ENCODE data around the gene HS1BP3. TPM values are rescaled to one million over a fixed set of nuclear protein-coding genes. Genes with fewer than 3 reads are reported as not detected.
A peak's percentile ranks its signal among the peaks of the same experiment; 100 is the strongest.

Gene HS1BP3
- total and polyA plus RNA-seq, 2 of the 13 experiments (the other 11 are each of a cell fraction or from before 2014, with no cell fraction given) = 15.2 to 22.0 TPM

DNA sequence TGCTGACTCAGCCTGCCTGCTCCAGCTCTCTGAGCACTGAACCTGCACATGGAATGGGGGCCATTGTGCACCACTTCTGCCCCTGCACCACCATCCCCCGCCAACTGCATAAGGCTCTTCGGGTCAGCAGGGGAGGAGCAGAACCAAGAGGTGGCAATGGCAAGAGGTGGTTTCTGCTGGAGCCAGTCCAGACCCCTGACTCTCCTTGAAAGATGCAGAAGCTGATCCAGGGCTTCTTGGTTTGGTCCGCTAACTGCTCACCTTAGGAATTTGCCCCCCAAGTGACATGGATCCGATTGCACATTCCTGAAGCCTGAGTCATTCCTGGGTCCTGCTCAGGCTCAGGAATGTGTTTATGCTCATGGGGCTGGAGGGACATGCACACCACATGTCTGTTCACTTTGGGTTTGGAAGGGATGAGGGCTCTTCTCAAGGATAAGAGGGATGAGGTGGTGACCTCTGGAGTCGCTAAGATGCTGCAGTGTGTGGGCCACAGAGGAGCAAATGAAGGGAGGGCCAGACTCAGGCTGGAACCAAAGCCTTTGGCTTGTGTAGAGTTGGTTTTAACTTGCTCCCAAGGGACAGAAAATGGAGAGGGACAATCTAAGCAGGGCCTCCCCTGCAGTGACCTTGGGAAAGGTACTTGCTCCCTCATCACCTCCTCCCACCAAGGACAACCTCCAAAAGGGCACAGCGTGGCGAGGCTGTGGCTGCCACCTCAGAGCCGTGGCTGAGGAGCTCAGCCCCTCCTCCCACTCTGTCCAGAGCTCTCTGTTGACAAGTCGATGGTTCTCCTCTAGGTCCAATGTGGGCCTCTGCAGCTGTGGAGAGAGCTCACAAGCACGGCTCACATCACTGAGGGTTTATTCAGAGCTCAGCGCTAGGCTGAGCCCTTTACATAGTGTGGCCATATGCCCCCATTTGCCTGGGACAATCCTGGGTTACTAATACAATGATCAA lies 66.2 kb downstream of the HS1BP3 start (continued):
- TF ChIP-seq, protein P1, sequence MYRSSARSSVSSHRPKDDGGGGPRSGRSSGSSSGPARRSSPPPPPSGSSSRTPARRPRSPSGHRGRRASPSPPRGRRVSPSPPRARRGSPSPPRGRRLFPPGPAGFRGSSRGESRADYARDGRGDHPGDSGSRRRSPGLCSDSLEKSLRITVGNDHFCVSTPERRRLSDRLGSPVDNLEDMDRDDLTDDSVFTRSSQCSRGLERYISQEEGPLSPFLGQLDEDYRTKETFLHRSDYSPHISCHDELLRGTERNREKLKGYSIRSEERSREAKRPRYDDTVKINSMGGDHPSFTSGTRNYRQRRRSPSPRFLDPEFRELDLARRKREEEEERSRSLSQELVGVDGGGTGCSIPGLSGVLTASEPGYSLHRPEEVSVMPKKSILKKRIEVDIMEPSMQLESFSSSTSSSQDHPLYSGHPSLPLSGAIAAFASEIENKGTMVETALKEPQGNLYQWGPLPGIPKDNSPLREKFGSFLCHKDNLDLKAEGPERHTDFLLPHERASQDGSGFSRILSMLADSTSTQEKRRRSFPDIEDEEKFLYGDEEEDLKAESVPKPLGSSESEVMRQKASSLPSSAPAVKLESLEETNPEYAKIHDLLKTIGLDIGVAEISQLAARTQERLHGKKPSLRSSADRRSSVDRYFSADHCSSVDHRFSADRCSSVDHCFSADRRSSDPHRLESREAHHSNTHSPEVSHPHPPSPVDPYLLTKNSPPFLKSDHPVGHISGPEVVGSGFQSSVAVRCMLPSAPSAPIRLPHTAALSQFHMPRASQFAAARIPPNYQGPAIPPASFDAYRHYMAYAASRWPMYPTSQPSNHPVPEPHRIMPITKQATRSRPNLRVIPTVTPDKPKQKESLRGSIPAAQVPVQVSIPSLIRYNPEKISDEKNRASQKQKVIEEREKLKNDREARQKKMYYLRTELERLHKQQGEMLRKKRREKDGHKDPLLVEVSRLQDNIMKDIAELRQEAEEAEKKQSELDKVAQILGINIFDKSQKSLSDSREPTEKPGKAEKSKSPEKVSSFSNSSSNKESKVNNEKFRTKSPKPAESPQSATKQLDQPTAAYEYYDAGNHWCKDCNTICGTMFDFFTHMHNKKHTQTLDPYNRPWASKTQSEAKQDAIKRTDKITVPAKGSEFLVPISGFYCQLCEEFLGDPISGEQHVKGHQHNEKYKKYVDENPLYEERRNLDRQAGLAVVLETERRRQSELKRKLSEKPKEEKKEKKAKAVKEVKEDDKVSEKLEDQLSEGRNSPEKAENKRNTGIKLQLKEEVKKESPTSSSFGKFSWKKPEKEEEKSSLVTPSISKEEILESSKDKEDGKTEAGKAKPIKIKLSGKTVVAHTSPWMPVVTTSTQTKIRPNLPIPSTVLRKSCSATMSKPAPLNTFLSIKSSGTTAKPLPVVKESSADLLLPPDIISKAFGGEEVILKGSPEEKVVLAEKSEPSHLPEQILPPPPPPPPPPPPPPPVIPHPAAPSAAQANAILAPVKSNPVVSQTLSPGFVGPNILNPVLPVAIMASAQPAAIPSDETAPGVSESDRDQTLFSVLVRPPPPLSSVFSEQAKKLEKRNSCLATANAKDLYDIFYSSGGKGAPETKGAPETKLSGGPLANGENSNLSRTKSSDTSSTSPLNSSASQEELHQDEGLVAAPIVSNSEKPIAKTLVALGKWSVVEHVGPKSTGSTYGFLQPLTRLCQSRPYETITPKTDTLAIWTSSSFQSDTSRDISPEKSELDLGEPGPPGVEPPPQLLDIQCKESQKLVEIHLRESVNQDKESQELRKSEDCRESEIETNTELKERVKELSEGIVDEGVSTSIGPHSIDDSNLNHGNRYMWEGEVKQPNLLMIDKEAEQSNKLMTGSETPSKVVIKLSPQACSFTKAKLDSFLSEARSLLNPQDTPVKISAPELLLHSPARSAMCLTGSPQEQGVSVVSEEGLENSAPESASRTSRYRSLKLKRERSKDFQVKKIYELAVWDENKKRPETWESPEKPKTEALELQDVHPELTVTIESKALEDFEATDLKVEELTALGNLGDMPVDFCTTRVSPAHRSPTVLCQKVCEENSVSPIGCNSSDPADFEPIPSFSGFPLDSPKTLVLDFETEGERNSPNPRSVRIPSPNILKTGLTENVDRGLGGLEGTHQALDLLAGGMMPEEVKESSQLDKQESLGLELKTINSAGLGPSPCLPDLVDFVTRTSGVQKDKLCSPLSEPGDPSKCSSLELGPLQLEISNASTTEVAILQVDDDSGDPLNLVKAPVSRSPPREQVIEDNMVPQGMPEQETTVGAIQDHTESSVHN (CRISPR knock-in tag; IDR thresholded peaks at IDR 0.05) = peak; percentile 92
- TF ChIP-seq BRCA1 (CRISPR knock-in tag; IDR thresholded peaks at IDR 0.05) (no peak), PBX2 (CRISPR knock-in tag; IDR thresholded peaks at IDR 0.05) (no peak), ZNF20 (CRISPR knock-in tag; IDR thresholded peaks at IDR 0.05) (no peak), ZNF343 (CRISPR knock-in tag; IDR thresholded peaks at IDR 0.05) (no peak), EEA1 (CRISPR knock-in tag; IDR thresholded peaks at IDR 0.05; ENCODE audit: borderline replicate concordance) (peak; percentile 58; the same call in 1 of the 2 replicates), LBX2 (CRISPR knock-in tag; IDR thresholded peaks at IDR 0.05; ENCODE audit: borderline replicate concordance) (no peak; the same call in 1 of the 2 replicates), SAFB2 (CRISPR knock-in tag; IDR thresholded peaks at IDR 0.05; ENCODE audit: borderline replicate concordance, low read depth) (peak; percentile 57; the same call in 1 of the 2 replicates), FLYWCH1 (CRISPR knock-in tag; IDR thresholded peaks at IDR 0.05) (no peak), ZNF44 (CRISPR knock-in tag; IDR thresholded peaks at IDR 0.05) (no peak), ZNF609 (CRISPR knock-in tag; IDR thresholded peaks at IDR 0.05; ENCODE audit: borderline replicate concordance) (peak; percentile 93), CCAR2 (optimal IDR thresholded peaks at IDR 0.05; ENCODE audit: low read depth, low read length) (no peak), ZNF251 (CRISPR knock-in tag; IDR thresholded peaks at IDR 0.05) (no peak)

Measured in HepG2 (cell line).